GM12891 (cell line): ENCODE measurements around the gene MGMT.

Experiments used
- PAX5 ChIP-seq: IDR thresholded peaks from 2 replicates; pipeline ENCODE4 v1.6.1; 2011; ENCODE audit warnings: low read length, moderate library complexity, mild to moderate bottlenecking; ENCODE audit not compliant: insufficient read depth, severe bottlenecking
- POLR2A ChIP-seq: IDR thresholded peaks from 2 replicates; pipeline ENCODE4 v1.6.1; 2011; ENCODE audit warnings: low read depth, low read length, control low read depth
- POLR2AphosphoS5 ChIP-seq: IDR thresholded peaks from 2 replicates; pipeline ENCODE4 v1.6.1; 2011; ENCODE audit warnings: low read depth, low read length, control low read depth
- POU2F2 ChIP-seq: IDR thresholded peaks from 2 replicates; pipeline ENCODE4 v1.6.1; 2011; ENCODE audit warnings: low read depth, mild to moderate bottlenecking, control low read depth, low read length, moderate library complexity
- SPI1 ChIP-seq: IDR thresholded peaks from 2 replicates; pipeline ENCODE4 v1.6.1; 2011; ENCODE audit warnings: low read depth, low read length, control low read depth
- TAF1 ChIP-seq: IDR thresholded peaks from 2 replicates; pipeline ENCODE4 v1.6.1; 2011; ENCODE audit warnings: low read depth, low read length, control low read depth

- no peak for TF ChIP-seq POLR2A
- no peak for TF ChIP-seq POLR2AphosphoS5
- TF ChIP-seq TAF1: no peak
- TF ChIP-seq SPI1: no peak
- no peak for TF ChIP-seq PAX5
- TF ChIP-seq POU2F2: no peak
Measured at GRCh38 chr10:129426606-129427005, 40.4 kb upstream of the MGMT start.
